DOHH2 (cell line): Measurements from ENCODE around the gene GRID2.

Source experiments
- EZH2phosphoT487 ChIP-seq: fragments of 200-600 bp; sonication (generic); IDR thresholded peaks from 2 replicates; pipeline ENCODE4 v1.6.1; 2017; ENCODE audit warnings: borderline replicate concordance, mild to moderate bottlenecking, antibody characterized with exemption, low read length, moderate library complexity, mixed read lengths
- TF ChIP-seq, protein P1 (sequence below): fragments of 200-600 bp; sonication (generic); IDR thresholded peaks from one replicate; pipeline ENCODE4 v1.5.1; 2014; ENCODE audit warnings: antibody characterized with exemption, mild to moderate bottlenecking, low read depth, low read length; ENCODE audit not compliant: poor library complexity, severe bottlenecking

DNA sequence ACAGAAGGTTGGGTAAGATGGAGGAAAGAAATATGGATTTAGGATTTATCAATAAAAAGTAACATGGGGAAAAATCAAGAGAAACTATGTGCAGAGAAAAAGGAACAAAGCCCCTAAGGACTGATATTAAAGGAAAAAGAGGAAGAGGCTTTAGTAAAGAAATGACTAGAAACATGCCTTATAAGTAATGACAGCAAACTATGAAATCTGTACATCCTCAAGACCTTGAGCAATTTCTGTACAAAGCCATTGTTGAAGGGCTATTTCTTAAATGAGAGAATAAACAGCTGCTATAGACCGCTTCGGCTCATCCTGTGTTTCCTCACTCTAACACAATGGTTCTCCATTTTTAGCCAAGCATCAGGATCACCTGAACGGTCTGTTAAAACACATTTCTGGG, 1344.5 kb downstream of the GRID2 start:
- TF ChIP-seq, protein P1, sequence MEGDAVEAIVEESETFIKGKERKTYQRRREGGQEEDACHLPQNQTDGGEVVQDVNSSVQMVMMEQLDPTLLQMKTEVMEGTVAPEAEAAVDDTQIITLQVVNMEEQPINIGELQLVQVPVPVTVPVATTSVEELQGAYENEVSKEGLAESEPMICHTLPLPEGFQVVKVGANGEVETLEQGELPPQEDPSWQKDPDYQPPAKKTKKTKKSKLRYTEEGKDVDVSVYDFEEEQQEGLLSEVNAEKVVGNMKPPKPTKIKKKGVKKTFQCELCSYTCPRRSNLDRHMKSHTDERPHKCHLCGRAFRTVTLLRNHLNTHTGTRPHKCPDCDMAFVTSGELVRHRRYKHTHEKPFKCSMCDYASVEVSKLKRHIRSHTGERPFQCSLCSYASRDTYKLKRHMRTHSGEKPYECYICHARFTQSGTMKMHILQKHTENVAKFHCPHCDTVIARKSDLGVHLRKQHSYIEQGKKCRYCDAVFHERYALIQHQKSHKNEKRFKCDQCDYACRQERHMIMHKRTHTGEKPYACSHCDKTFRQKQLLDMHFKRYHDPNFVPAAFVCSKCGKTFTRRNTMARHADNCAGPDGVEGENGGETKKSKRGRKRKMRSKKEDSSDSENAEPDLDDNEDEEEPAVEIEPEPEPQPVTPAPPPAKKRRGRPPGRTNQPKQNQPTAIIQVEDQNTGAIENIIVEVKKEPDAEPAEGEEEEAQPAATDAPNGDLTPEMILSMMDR, result no peak
- TF ChIP-seq EZH2phosphoT487, result no peak
